WTC11 (cell line): Measurements from ENCODE around the gene CYP1A2. TPM values are rescaled to one million over a fixed set of nuclear protein-coding genes. Genes with fewer than 3 reads are reported as not detected.

Experiments used
- ATAC-seq: fragments of 200-7000 bp; cut with Tn5 transposase; 2 replicates; pipeline ENCODE4 v1.10.0; 2021; ENCODE audit warnings: mild to moderate bottlenecking, moderate library complexity
- CTCF ChIA-PET: fragments of 300-600 bp; sonication (Branson Sonifier 250); formaldehyde crosslinking; loops from one replicate; lab custom pipeline; 2021; ENCODE audit warnings: antibody characterized with exemption; lab: Charles Lee
- POLR2A ChIA-PET: fragments of 350-600 bp; sonication (Branson Sonifier 250); formaldehyde crosslinking; loops from one replicate; lab custom pipeline; 2021; ENCODE audit warnings: antibody characterized with exemption; lab: Charles Lee
- DNase-seq: peaks from one replicate; pipeline ENCODE4 v3.0.0; 2021; ENCODE audit warnings: low spot score
- H3K27ac Mint-ChIP-seq: 2 replicates; pipeline ENCODE4 v1.8.0; 2021; ENCODE audit warnings: mixed read lengths
- H3K27me3 Mint-ChIP-seq: 2 replicates; pipeline ENCODE4 v1.8.0; 2021; ENCODE audit warnings: low read depth, mild to moderate bottlenecking, moderate library complexity, mixed read lengths
- H3K36me3 Mint-ChIP-seq: 2 replicates; pipeline ENCODE4 v1.8.0; 2021; ENCODE audit warnings: mixed read lengths
- H3K4me1 Mint-ChIP-seq: 2 replicates; pipeline ENCODE4 v1.8.0; 2022; ENCODE audit warnings: mixed read lengths
- H3K4me3 Mint-ChIP-seq: 2 replicates; pipeline ENCODE4 v1.8.0; 2021; ENCODE audit warnings: mild to moderate bottlenecking, moderate library complexity, mixed read lengths
- H3K9me3 Mint-ChIP-seq: 2 replicates; pipeline ENCODE4 v1.8.0; 2021; ENCODE audit warnings: mixed read lengths
- AR ChIP-seq: fragments of 250-450 bp; sonication (Bioruptor Pico); IDR thresholded peaks from 2 replicates; pipeline ENCODE4 v1.9.0; 2021; ENCODE audit warnings: mild to moderate bottlenecking
- CTCF ChIP-seq: fragments of 200-600 bp; IDR thresholded peaks from 2 replicates; pipeline ENCODE4 v1.8.0; 2022; ENCODE audit warnings: antibody characterized with exemption
- E2F1 ChIP-seq: sonication (generic); formaldehyde crosslinking; IDR thresholded peaks from 2 replicates; pipeline ENCODE4 v1.8.0; 2022; ENCODE audit warnings: mild to moderate bottlenecking, missing genetic modification reagents
- E2F4 ChIP-seq: sonication (generic); formaldehyde crosslinking; IDR thresholded peaks from 2 replicates; pipeline ENCODE4 v1.8.1; 2022; ENCODE audit warnings: low read depth, mild to moderate bottlenecking, moderate library complexity, missing genetic modification reagents, borderline replicate concordance
- ERG ChIP-seq: fragments of 250-450 bp; sonication (Bioruptor Pico); IDR thresholded peaks from 2 replicates; pipeline ENCODE4 v1.8.0; 2021; ENCODE audit warnings: mild to moderate bottlenecking
- FOXJ3 ChIP-seq: sonication (generic); formaldehyde crosslinking; IDR thresholded peaks from 2 replicates; pipeline ENCODE4 v1.9.0; 2021; ENCODE audit warnings: missing genetic modification reagents, mild to moderate bottlenecking, borderline replicate concordance
- FOXK1 ChIP-seq: sonication (generic); formaldehyde crosslinking; IDR thresholded peaks from 2 replicates; pipeline ENCODE4 v1.8.0; 2022; ENCODE audit warnings: mild to moderate bottlenecking, moderate library complexity, missing genetic modification reagents
- HMGXB4 ChIP-seq: sonication (generic); formaldehyde crosslinking; IDR thresholded peaks from 2 replicates; pipeline ENCODE4 v1.8.1; 2023; ENCODE audit warnings: mild to moderate bottlenecking, moderate library complexity, missing genetic modification reagents
- MLX ChIP-seq: sonication (generic); formaldehyde crosslinking; IDR thresholded peaks from 2 replicates; pipeline ENCODE4 v1.8.1; 2023; ENCODE audit warnings: mild to moderate bottlenecking, missing genetic modification reagents, moderate library complexity
- MXD4 ChIP-seq: fragments of 250-450 bp; sonication (Bioruptor Pico); IDR thresholded peaks from 2 replicates; pipeline ENCODE4 v1.8.0; 2021; ENCODE audit warnings: mild to moderate bottlenecking, moderate library complexity, borderline replicate concordance
- NR1H2 ChIP-seq: sonication (generic); formaldehyde crosslinking; IDR thresholded peaks from 2 replicates; pipeline ENCODE4 v1.9.0; 2021; ENCODE audit warnings: mild to moderate bottlenecking, moderate library complexity, missing genetic modification reagents
- OVOL2 ChIP-seq: fragments of 250-450 bp; sonication (Bioruptor Pico); IDR thresholded peaks from 2 replicates; pipeline ENCODE4 v1.9.0; 2021; ENCODE audit warnings: mild to moderate bottlenecking, borderline replicate concordance
- PRDM15 ChIP-seq: sonication (generic); formaldehyde crosslinking; IDR thresholded peaks from 2 replicates; pipeline ENCODE4 v1.8.0; 2022; ENCODE audit warnings: missing genetic modification reagents
- RORB ChIP-seq: fragments of 250-450 bp; sonication (Bioruptor Pico); IDR thresholded peaks from 2 replicates; pipeline ENCODE4 v1.9.0; 2021; ENCODE audit warnings: mild to moderate bottlenecking
- TP53 ChIP-seq: sonication (generic); formaldehyde crosslinking; IDR thresholded peaks from 2 replicates; pipeline ENCODE4 v1.8.1; 2023; ENCODE audit warnings: mild to moderate bottlenecking, missing genetic modification reagents
- ZNF425 ChIP-seq: fragments of 250-450 bp; sonication (Bioruptor Pico); conservative IDR thresholded peaks from 2 replicates; pipeline ENCODE4 v1.9.0; 2021; ENCODE audit warnings: mild to moderate bottlenecking
- total RNA-seq: library from RNA; stranded (reverse); gene quantifications from 3 replicates; pipeline ENCODE4 v1.2.3, GENCODE V29; 2021

The CYP1A2 gene
- total RNA-seq, 1 experiment from 2014 or later = not detected

- POLR2A ChIA-PET = no interaction called here
- H3K4me1 Mint-ChIP-seq = peaks cover 41% of the 10 kb centered on the region
These were observed 42.4 kb downstream of the CYP1A2 start for GRCh38 chr15:74791007-74791406.

GRCh38 chr15:74791667-74792066 is 43.0 kb downstream of the CYP1A2 start:
- ChIA-PET CTCF (interaction anchor here (1.3 to 3.7 kb wide), 6 partner anchors 8 to 30 kb away, joined by 3 to 79 read pairs (median 11); partner anchors contain the start of gene CSK), POLR2A (no interaction called here)
- peaks cover 41% of the 10 kb centered on the region for H3K4me1 Mint-ChIP-seq
- no peaks in the 10 kb centered on the region for H3K36me3 Mint-ChIP-seq
- ATAC-seq (no peak), DNase-seq (no peak)
- H3K4me3 Mint-ChIP-seq = no peak overlapping the region
- H3K27me3 Mint-ChIP-seq = no peaks in the 10 kb centered on the region; the same call in 1 of the 2 replicates
- no peaks in the 10 kb centered on the region for H3K9me3 Mint-ChIP-seq
- no peak overlapping the region for H3K27ac Mint-ChIP-seq
- TF ChIP-seq MLX (CRISPR knock-in tag) (no peak), ZNF425 (CRISPR knock-in tag) (no peak), PRDM15 (no peak), OVOL2 (CRISPR knock-in tag) (no peak), RORB (CRISPR knock-in tag) (no peak), NR1H2 (CRISPR knock-in tag) (no peak), AR (CRISPR knock-in tag) (no peak), ERG (no peak), CTCF (no peak), E2F1 (no peak), MXD4 (CRISPR knock-in tag) (no peak), FOXJ3 (CRISPR knock-in tag) (no peak), E2F4 (CRISPR knock-in tag) (no peak), TP53 (no peak), HMGXB4 (no peak), FOXK1 (CRISPR knock-in tag) (no peak)

More at GRCh38 chr15:74791007-74791406, 42.4 kb downstream of the CYP1A2 start:
- H3K27ac Mint-ChIP-seq = no peak overlapping the region
- no peak overlapping the region for H3K4me3 Mint-ChIP-seq
- H3K36me3 Mint-ChIP-seq = no peaks in the 10 kb centered on the region
- DNase-seq = no peak
- CTCF ChIA-PET = interaction anchor here (2.6 to 14.8 kb wide), 2 partner anchors 8 to 17 kb away, joined by 11 to 360 read pairs; no protein-coding TSS in a partner anchor
- no peaks in the 10 kb centered on the region for H3K9me3 Mint-ChIP-seq
- TF ChIP-seq OVOL2 (CRISPR knock-in tag) = no peak
- H3K27me3 Mint-ChIP-seq = no peaks in the 10 kb centered on the region; the same call in 1 of the 2 replicates
- ATAC-seq = no peak
